Body of pancreas (tissue), 4 donors: ENCODE data around the gene LCN15.

Source experiments
- POLR2A ChIP-seq, 3 donors: fragments of 450-650 bp; IDR thresholded peaks; one replicate each; pipeline ENCODE4 v1.6.1; 2016; ENCODE audit warnings: antibody characterized with exemption in 3 of 3, mild to moderate bottlenecking in 2 of 3
- TF ChIP-seq, protein P1 (sequence below), 7 experiments: fragments of 450-650 bp in 4 of 7; fragments of 200-600 bp in 3 of 7; sonication (generic) in 3 of 7; IDR thresholded peaks; one replicate each; pipeline ENCODE4 v1.5.1; 2016 to 2019; ENCODE audit warnings: antibody characterized with exemption in 7 of 7

DNA sequence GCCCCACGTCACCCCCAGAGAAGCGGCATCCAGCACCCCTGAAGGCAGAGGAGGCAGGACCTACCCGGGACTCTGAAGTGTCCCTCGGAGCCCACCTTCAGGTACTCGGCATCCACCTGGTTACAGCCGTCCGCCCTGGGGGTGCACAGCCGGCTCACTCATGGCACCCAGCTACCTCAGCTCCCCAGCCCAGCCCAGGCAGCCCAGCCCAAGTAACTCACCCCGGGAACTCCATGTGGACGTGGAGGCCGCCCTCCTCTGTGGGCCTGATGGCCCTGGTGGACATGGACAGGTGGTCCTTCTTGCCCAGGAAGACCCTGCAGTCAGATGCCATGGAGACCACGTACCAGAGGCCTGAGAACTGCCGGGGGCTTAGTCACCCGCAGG is 676 bp downstream of the LCN15 start:
- TF ChIP-seq, protein P1, sequence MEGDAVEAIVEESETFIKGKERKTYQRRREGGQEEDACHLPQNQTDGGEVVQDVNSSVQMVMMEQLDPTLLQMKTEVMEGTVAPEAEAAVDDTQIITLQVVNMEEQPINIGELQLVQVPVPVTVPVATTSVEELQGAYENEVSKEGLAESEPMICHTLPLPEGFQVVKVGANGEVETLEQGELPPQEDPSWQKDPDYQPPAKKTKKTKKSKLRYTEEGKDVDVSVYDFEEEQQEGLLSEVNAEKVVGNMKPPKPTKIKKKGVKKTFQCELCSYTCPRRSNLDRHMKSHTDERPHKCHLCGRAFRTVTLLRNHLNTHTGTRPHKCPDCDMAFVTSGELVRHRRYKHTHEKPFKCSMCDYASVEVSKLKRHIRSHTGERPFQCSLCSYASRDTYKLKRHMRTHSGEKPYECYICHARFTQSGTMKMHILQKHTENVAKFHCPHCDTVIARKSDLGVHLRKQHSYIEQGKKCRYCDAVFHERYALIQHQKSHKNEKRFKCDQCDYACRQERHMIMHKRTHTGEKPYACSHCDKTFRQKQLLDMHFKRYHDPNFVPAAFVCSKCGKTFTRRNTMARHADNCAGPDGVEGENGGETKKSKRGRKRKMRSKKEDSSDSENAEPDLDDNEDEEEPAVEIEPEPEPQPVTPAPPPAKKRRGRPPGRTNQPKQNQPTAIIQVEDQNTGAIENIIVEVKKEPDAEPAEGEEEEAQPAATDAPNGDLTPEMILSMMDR (IDR thresholded peaks at IDR 0.05): no peak
- no peak for TF ChIP-seq POLR2A (IDR thresholded peaks at IDR 0.05)
